Measurements from ENCODE around the gene HM13. TPM values are rescaled to one million over a fixed set of nuclear protein-coding genes. Genes with fewer than 3 reads are reported as not detected.
"Not testable (repeated sequence)": the region's sequence is repeated elsewhere in the genome, so short reads cannot be mapped to it uniquely, and the experiment has no call there.

HM13 gene
- total RNA-seq, 3 donors from 2014 or later, result 95.6 to 137 (median 109) TPM

DNA sequence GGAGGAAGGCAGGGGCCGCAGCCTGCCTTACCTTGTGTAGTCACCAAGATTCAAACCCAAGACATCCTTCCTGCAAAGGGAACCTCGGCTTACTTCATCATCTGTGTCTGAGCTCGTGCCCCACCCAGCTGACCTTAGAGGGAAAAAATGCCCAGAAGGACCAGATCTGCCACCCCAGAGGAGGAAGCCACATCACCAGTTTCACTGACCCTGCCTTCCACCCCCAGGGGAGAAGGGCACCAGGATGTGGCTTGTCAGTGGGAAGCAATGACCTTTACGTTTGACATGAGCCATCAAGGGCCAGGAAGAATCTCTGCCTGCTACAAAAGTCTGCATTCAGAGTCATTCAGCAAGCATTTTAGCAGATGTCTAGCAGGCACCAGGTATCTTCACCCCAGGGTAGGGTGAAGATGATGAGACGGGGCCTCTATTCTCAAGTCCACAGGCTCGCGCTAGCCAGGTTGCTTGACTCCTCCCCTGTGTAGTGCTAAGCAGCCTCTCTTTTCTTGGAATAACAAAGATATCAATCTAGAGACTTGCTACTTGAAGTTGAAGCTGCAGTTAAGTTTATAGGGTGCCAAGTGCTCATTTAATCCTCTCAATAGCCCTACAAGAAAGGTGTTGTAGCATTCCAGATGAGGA lies 28.1 kb downstream of the HM13 start:
- Histone ChIP-seq H3K4me1 (ENCODE audit: low read depth) (peaks cover 5% of the 10 kb centered on the region), H3K4me3 (no peak overlapping the region), H3K36me3 (ENCODE audit: low read depth) (no peaks in the 10 kb centered on the region), H3K9me3 (no peaks in the 10 kb centered on the region)
- intact Hi-C loops (cut with DNase I, micrococcal nuclease), result no loop called here
- no peak for ATAC-seq
- no peak for DNase-seq
- TF ChIP-seq, protein P1, sequence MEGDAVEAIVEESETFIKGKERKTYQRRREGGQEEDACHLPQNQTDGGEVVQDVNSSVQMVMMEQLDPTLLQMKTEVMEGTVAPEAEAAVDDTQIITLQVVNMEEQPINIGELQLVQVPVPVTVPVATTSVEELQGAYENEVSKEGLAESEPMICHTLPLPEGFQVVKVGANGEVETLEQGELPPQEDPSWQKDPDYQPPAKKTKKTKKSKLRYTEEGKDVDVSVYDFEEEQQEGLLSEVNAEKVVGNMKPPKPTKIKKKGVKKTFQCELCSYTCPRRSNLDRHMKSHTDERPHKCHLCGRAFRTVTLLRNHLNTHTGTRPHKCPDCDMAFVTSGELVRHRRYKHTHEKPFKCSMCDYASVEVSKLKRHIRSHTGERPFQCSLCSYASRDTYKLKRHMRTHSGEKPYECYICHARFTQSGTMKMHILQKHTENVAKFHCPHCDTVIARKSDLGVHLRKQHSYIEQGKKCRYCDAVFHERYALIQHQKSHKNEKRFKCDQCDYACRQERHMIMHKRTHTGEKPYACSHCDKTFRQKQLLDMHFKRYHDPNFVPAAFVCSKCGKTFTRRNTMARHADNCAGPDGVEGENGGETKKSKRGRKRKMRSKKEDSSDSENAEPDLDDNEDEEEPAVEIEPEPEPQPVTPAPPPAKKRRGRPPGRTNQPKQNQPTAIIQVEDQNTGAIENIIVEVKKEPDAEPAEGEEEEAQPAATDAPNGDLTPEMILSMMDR (IDR thresholded peaks at IDR 0.05), result no peak

DNA sequence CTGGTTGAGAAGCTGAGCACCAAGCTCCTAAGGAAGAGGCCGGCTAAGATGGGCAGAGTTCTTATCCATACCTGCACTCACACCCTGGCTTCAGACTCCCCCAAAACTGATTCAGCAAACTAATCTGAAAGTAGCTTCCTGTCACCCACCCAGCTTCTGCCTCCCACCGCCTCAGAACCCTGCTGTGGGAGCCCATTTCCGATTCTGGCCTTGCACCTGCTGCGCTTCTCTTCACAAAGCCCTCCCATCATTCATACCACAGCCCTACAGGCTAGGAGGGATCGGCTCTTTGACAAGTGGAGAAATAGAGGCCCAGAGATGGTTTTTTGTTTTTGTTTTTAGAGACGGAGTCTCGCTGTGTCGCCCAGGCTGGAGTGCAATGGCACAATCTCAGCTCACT lies 28.7 kb downstream of the HM13 start:
- no peak overlapping the region for H3K4me3 ChIP-seq
- TF ChIP-seq, protein P1 (IDR thresholded peaks at IDR 0.05), result no peak
- H3K4me1 ChIP-seq (ENCODE audit: low read depth), result peaks cover 5% of the 10 kb centered on the region
- intact Hi-C loops (cut with DNase I, micrococcal nuclease), result no loop called here
- no peak for ATAC-seq
- no peaks in the 10 kb centered on the region for H3K9me3 ChIP-seq
- no peak for DNase-seq
- no peaks in the 10 kb centered on the region for H3K36me3 ChIP-seq (ENCODE audit: low read depth)

DNA sequence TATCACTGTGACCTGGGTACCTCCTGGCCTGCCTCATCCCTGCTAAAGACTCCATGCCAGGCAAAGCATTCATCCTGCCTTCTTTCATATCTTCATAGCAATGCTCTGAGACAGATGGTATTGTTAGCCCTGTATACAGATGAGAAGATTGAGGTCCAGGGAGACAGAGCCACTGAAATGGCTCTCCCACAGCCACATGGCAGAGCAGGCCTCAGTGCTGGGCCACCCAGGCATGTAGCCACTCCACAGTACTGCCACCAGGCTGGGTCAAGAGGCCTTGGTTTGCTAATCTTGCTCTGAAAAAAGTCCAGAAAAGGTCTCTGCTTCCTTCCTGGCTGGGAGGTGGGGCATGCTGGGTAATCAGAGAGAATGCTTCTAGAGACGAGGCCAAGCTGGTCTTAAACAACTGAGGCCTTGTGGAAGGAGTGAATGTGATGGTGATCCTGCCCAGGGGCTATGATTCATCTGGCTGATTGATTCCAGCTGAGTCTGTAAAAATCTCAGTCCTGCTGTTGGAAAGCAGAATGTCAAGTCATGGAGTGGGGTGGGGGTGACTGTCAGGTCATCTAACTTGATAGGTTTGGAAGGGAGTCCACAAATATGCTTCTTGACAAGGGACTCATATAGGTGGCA lies 29.8 kb downstream of the HM13 start:
- Histone ChIP-seq H3K4me3 (no peak overlapping the region), H3K36me3 (ENCODE audit: low read depth) (no peaks in the 10 kb centered on the region), H3K9me3 (no peaks in the 10 kb centered on the region), H3K4me1 (ENCODE audit: low read depth) (peaks cover 5% of the 10 kb centered on the region)
- no peak for ATAC-seq
- intact Hi-C loops (cut with DNase I, micrococcal nuclease), result no loop called here
- no peak for DNase-seq
- TF ChIP-seq, protein P1 (IDR thresholded peaks at IDR 0.05), result no peak

DNA sequence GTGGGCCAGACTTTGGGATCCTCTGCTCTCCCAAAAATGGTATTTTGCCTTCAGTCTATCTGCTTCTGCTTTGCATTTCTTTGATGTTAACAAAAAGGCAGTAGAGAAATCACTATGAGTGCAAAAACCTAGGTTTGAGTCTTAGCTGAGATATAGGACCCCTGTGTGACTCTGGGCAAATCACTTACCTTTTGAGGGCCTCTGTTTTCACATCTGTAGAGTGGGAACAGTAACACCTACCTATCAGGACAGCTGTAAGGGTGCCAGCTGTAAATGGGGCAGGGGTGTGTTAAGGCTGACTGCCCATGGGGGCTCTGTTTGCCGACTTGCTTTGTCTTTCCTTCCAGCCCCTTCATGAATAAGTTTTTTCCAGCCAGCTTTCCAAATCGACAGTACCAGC lies 30.4 kb downstream of the HM13 start:
- H3K9me3 ChIP-seq, result no peaks in the 10 kb centered on the region
- intact Hi-C loops (cut with DNase I, micrococcal nuclease), result no loop called here
- H3K36me3 ChIP-seq (ENCODE audit: low read depth), result no peaks in the 10 kb centered on the region
- DNase-seq, result no peak
- peaks cover 5% of the 10 kb centered on the region for H3K4me1 ChIP-seq (ENCODE audit: low read depth)
- H3K4me3 ChIP-seq, result no peak overlapping the region
- TF ChIP-seq, protein P1 (IDR thresholded peaks at IDR 0.05), result no peak
- no peak for ATAC-seq

DNA sequence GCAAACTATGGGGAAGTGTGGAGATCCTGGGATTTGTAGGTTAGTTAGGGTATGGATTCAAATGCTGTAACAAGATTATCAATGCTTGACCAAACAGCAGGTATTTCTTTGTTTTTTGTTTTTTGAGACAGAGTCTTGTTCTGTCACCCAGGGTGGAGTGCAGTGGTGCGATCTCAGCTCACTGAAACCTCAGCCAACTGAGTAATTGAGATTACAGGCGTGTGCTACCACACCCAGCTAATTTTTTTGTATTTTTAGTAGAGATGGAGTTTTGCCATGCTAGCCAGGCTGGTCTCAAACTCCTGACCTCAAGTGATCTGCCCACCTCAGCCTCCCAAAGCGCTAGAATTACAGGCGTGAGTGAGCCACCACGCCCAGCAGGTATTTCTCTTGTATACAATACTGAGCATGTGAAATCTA lies 31.4 kb downstream of the HM13 start:
- not testable (repeated sequence) for ATAC-seq; H3K36me3 ChIP-seq (ENCODE audit: low read depth)

DNA sequence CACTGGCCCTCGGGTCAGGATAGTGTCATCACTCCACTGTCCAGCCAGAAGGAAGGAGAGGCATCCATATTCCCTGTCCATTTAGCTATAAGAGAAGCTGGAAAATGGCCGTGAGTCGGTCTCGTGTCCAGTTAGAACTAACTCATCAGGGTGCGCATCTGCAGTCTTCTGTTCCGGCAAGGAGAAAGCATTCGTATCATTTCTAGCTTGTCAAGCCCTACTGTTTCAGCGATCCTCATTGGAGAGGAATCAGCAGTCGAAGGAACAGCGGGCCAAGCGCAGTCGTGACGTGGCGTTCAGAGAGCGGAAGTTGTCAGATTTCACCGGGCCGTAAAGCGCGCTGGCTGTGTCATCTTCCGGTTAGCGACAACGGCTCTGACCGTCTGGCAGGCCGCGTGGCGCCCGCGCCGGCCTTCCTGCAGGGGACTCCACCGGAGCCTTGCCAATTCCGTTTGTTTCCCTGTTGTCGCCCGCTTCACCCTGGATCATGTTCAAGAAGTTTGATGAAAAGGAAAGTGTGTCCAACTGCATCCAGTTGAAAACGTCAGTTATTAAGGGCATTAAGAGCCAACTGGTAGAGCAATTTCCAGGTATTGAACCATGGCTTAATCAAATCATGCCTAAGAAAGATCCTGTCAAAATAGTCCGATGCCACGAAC lies 32.9 kb downstream of the HM13 start:
- H3K9me3 ChIP-seq, result no peaks in the 10 kb centered on the region
- peak; percentile 88 to 90 (median 89) for DNase-seq
- ATAC-seq, result peak; percentile 94
- H3K36me3 ChIP-seq (ENCODE audit: low read depth), result no peaks in the 10 kb centered on the region
- TF ChIP-seq, protein P1 (IDR thresholded peaks at IDR 0.05), result no peak
- peak overlapping the region; percentile 11 for H3K4me3 ChIP-seq
- H3K4me1 ChIP-seq (ENCODE audit: low read depth), result peaks cover 5% of the 10 kb centered on the region
- intact Hi-C loops (cut with DNase I, micrococcal nuclease), result no loop called here

More for the DNA sequence above, 31.4 kb downstream of the HM13 start:
- DNase-seq; intact Hi-C loops (cut with DNase I, micrococcal nuclease); H3K4me1 ChIP-seq (ENCODE audit: low read depth); H3K9me3 ChIP-seq; H3K4me3 ChIP-seq: not testable (repeated sequence)
